ENCODE data around the gene ALDH1B1.

GRCh38 chr9:38439916-38440301 lies 47.4 kb downstream of the ALDH1B1 start:
- no peak for TF ChIP-seq CTCF (IDR thresholded peaks at IDR 0.05)
- TF ChIP-seq POLR2A (IDR thresholded peaks at IDR 0.05), result no peak
